EL (cell line): ENCODE measurements around the gene TIMM21.

Source experiments
- DNase-seq: peaks from one replicate; pipeline ENCODE4 v3.0.0-alpha.2; 2016

Gene TIMM21, protein sequence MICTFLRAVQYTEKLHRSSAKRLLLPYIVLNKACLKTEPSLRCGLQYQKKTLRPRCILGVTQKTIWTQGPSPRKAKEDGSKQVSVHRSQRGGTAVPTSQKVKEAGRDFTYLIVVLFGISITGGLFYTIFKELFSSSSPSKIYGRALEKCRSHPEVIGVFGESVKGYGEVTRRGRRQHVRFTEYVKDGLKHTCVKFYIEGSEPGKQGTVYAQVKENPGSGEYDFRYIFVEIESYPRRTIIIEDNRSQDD

DNA sequence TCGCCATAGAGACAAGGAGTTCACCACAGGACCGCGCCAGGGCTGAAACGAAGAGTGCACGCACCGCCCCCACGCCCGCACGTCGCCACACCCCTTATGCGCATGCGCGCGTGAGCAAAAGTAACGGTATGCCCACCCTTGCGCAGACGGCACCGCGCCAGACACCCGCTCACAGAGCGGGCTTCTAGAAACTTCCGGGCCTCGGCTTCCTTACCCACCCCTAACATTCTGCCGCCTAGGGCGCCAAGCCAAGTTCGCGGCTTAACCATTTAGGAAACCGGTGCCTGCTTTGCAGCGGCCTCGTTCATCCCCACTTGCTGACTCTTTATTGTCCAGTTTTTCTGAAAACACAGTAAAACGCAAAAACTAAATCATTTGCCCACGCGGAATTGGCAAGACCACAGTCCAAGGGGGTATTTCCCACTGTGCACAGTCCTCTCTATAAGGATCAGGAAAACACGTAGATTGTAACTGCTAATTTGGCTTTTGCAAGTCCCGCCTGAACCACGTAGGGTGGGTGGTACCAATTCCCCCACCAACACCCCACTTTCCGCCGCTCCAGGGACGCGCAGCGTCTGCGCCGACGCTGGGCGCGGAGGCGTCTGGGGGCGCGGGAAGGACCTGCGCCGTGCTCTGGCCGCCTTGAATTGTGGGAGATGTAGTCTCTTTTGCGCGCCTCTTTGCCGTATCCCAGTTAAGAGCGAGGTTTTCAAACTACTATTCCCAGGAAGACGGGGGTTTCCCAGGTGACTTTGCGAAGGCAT, at the start of gene TIMM21, which contains the start of gene FBXO15:
TSS of gene TIMM21 (plus strand) at position 745 of the 764 bp plus-strand sequence. CDS start 286 bp downstream, outside the sequence.
TSS of gene FBXO15 (minus strand) at position 56 of the 764 bp plus-strand sequence. CDS start at position 7, 49 bp downstream.
- DNase-seq, result peak; percentile 96

DNA sequence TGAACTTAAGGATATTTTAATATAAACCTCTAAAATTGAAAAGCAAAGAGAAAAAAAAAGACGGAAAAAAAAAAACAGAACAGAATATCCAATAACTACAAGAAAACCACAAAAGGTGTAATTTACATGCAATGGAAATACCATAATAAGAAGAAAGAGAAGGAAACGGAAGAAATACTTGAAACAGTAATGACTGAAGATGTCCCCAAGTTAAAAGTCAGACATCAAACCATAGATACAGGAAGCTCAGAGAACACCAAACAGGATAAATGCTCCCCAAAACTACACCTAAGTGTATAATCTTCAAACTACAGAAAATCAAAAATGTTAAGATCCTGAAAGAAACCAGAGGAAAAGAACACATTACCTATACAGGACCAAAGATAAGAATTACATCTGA, 39.9 kb upstream of the TIMM21 start:
- no peak for DNase-seq

DNA sequence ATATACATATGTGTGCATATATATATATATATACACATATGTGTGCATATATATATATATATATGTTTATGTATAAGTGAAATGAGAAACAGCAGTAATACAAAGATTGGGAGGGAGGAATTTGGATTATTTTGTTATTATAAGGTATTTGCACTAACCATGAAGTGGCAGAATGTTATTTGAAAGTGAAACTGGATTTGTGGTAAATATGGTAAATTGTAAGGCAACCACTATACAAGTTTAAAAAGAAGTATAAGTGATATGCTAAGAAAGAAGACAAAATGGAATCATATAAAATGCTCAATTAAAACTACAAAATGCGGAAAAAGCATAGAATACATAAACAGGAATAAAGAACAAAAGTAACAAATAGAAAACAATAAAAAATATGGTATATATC, 38.2 kb upstream of the TIMM21 start:
- DNase-seq, result no peak

DNA sequence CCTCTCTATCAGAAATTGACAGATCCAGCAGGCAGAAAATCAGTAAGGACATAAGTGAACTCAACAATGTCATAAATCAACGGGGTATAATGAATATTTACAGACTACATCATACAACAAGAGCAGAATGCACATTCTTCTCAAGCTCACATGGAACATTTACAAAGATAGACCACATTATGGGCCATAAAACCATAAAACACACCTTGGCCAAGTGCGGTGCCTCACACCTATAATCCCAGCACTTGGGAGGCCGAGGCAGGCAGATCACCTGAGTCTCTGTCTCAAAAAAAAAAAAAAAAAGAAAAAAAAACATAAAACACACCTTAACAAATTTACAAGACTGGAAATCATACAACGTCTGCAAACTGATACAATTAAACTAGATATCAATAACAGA, 37.3 kb upstream of the TIMM21 start:
- no peak for DNase-seq

DNA sequence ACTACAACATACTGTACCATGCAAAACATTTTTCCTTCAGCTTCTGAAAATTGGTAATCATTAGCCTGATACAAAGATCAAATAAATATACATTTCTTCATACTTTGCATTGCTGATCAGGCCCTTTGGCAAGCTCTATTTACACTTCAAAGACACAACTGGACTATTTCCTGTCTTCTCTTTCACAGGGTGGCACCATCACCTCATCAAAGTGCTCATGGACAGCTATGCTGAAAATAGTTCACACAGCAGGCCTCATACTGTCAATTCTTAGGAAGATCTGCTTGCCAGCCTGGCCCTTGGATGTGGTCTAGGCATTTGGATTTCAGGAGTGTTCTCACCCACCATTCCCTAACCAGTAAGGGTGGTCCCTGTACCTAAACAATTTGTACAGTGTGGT, 34.6 kb upstream of the TIMM21 start:
- no peak for DNase-seq

DNA sequence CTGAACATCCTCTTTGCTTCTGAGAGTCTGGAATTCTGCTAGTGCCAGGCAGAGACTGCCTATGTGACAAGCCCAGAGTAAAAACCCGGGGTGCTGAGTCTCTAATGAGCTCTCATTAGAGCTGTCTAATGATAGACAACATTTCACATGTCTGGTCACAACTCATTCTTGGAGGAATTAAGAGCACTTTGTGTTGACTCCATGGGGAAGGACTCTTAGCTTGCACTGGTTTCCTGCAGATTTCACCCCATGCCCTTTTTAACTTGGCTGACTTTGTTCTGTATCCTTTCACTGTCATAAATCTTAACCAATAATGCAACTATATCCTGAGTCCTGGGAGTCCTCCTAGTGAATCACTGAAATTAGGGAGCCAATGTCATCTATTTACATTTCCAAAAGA, 34.2 kb upstream of the TIMM21 start:
- peak; percentile 9 for DNase-seq

DNA sequence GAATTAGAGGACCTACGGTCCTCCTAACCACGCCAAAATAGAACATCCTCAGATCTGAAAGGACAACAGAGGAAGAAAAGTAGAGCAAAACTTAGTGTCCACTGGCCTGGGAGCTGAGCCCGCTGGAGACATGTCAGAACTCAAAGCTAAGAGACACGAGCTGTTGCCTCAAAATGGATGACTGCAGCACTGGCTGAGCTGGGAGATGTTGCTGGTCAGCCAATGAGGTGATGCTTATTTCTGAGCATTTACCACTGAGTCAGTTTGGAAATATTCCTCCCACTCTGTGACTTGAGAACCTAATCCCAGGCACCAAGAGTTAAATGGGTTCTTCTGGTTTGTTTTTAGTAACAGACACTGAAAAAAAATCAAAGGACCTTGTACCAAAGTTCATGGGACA, 33.3 kb upstream of the TIMM21 start:
- DNase-seq, result peak; percentile 53

DNA sequence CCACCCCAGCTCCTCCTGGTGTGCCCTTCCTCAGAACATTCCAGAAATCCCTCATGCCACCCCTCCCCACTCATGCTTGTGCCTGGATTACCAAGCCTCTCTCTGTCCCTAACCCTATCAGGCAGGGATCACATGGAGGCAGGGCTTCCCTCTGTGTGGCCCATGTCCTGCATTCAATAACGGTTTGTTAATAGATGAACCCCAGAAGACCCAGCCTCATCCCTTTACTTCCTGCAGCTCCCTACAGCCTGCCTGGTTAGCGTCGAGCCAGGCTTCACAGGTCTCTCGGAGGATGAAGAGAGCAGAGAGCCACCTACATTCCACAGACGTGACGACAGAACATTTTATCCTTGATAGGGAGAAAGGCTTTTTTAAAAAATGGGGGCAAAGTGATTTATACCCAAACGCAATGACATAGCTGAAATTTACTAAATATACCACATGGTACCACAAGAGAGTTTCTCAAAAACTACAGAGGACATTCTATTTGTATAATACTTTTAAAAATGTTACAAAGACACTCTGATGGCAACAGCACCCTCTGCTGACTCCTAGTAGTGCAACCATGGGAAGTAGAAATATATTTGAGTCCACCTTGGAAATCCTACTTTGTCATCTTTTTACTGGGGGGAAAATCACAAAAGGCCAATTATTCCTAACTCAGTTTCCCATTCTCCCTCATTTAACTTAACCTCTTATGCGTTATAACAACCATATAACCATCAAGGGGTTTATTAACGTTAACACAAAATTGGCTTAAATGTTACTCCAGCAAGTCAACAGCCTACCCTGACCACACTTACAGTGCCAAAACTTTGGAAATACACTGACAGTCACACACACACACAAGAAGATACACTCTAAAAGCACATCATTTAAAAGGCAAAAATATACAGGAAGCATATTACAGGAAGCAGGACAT, 31.4 kb upstream of the TIMM21 start:
- peak; percentile 31 for DNase-seq

DNA sequence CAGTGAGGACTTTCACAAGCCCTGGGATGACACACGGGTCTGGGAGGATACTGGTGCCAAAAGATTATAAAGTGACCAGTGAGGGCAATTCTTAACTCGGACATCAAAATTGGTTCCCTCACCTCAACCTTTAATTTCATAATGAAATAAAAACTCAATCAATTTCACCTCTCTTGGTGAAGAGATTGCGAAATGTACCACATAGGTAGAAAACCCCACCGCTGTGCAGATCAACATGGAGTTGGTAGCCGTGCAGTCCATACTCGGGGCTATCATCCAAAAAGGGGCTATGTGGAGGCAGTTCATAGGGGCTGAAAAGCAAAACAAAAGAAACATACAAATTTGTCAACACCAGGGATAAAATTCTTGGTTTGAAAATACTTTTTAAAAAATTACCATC, 25.1 kb upstream of the TIMM21 start:
- DNase-seq, result no peak

DNA sequence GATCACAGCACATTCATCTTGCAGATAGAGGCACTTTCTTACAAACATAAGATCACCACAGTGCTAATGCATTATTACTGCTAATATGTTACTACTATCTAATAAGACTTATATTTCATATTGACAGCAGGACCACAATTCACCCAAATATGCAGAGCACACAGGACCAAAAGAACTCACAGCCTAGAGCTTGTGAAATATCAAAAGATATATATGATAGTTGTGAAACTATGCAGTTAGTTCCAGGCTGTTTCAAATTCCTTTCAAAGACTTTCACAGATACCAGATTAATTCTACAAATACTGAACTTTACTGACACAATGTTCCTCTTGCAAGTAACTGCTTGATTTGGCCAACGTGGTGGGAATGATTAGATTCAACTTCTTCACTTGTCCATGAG, 23.7 kb upstream of the TIMM21 start:
- no peak for DNase-seq

DNA sequence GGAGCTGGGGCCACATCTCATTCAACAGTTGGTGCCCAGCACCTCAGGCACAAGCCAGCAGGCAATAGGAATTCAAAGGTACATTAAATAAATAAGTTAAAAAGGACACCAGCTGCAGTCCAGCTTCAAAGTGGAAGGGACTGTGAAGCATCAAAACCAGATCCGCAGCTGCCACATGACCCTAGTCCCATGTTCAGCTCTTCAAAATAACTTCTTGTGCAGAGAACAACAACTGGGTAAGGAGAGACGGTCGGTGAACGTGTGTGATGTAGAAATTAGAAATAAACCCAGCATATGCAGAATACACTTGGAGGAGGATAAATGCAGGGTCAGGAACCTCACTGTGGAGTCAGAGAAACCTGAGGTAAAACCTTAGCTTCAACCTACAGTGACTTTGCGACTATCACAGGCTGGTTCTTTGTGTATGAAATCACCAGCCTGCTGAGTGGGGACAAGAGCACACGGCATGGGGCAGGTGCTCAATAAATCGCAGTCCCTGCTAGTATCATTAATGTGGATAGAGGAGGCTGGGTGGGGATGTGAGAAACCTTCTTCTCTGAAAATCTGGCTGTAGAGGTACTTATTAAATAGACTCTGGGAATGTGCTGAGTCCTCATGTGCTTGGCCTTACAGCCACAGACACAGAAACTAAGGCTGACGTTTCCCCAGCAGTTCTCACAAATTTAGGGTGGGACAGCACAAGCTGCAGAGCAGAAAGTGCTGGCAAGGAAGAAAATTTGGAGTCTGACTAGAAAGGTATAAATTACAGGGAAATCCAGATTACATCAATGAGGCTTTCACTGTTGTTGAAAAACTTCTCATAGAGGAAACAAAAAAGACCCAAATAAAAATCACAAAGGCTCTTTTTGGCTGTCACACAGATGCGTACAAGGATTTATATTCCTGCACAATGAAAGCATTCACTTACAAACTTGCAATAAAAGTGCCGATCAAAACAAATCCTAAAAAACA, 21.4 kb upstream of the TIMM21 start:
- DNase-seq, result no peak

DNA sequence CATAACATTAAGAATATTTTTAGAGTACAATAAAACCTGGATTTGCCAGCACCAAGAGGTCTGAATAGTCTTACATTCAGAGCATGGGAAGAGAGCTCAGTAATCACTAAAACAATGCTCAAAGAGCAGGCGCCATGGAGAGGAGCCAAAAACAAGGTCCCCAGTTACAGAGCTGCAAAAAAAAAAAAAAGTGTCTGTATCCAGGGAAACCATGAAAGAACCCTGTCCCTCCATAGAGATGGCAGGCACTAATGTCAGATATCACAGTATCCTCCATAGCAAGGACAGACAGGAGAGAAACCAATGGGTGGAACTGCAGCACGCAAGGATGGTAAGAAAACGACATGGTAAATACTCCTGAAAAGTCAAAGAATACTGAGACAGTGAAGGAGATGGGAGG, 20.2 kb upstream of the TIMM21 start:
- no peak for DNase-seq

DNA sequence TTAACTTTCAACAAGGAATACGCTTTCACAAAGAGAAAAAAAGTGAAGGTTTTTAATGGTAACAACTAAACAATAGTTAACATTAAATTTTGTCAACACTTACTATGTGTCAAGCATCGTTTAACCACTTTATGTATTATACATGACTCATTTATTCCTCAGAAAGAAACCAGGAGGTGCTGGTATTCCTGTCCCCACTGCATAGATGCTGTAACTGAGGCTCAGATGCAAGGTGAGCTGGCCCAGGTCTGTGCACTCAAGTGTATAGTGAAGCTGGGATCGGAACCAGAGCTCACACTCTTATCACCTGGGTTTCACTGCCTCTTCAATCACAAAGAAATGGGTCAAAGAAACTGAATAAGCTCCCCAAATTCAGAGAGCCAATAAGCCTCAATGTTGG, 17.2 kb upstream of the TIMM21 start:
- no peak for DNase-seq

DNA sequence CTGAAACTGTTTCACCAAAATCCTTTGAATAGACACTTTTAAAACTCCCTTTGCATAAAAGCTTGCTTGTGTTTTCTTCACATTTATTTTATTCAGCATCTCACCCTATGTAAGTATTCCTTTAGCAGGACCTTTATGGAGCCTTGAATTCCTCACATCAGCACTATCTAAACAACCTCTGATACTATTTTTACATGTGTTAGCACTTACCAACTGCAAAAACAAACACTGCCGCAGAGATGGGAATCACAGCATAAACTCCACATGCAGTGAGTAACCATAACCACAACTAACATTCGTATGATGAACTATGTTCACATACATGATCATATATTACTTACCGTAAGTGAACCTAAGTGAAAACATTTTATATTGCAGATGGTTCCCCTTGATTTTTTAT, 16.1 kb upstream of the TIMM21 start:
- no peak for DNase-seq

DNA sequence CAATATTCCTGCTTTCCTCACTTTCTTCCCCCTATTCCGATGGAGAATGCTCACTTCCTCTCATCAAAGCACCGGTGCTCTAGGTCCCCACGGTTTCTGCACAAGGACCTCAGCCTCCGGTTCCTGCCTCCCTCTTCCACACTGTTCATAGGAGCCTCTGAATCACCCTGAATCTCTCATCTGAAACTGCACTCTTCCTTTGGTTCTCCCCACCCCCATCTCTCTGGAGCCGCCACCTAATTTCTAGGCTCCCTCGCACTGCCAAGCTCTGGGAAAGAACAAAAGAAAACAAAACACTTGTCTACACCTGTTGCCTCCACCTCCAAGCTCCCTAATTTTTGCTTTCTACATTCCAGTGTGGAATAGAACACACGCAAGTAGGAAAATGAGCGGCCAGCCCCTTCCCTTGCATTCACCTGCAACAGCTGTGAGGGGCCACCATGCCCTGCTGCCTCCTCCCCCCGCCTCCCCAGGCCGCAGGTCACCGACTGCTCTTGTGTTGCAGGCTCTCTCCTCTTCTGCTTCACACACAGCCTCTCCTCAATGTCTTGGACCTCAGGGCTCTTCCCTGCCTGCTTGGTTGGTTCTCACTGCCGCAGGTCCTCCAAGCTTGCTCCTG, 10.3 kb upstream of the TIMM21 start:
- DNase-seq, result no peak

DNA sequence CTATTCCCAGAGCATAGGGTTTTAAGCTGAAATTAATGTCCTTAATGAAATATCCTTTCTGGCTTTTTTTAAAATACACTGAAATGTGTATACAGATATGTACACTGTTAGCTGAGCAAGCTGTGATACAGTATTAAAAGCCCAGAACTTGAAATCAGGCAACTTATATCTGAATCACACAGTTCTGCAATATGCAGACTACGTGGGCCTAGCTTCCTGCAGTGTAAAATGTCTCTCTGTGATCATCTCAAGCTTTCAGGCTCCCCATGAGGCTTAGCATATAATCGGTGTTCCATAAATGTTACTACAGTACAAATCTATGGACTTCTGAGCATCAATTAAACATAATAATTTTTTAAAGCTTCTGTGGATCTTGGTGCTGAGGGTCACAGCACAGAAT, 8.9 kb upstream of the TIMM21 start:
- no peak for DNase-seq

DNA sequence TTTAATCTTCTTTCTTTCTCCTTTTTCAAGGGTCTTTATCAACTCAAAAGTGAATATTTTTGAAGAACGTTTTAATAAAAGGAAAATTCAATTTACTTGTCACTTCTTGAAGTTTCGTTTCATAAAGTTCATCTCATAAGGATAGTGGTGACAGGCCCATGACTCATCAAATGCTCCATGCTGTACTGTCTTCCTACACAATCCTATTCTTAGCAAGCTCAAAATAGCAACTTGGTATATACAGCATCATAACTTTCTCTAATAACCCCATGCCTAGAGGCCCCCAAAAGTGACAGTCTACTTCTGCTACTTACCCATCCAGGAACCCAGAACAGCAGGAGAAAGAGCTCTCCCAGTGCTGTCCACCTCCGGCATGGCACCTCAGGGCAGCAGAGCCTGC, 8.4 kb upstream of the TIMM21 start:
- DNase-seq, result peak; percentile 59

DNA sequence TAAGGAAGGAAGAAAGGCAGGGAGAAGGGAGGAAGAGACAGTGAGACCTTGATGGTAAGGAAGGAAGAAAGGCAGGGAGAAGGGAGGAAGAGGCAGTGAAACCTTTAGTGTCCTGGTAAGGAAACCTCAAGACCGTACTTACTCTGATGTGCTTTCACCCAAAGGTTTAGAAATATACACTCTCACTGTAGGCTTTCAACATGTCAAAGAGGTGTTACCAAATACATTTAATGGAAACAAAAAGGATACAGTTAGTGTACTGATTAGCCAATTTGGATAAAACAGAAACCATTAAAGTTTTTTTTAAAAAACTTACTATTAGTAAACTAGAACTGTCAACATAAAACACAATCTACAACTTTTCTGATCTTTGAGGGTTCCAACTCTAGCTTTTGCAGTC, 7.7 kb upstream of the TIMM21 start:
- no peak for DNase-seq

DNA sequence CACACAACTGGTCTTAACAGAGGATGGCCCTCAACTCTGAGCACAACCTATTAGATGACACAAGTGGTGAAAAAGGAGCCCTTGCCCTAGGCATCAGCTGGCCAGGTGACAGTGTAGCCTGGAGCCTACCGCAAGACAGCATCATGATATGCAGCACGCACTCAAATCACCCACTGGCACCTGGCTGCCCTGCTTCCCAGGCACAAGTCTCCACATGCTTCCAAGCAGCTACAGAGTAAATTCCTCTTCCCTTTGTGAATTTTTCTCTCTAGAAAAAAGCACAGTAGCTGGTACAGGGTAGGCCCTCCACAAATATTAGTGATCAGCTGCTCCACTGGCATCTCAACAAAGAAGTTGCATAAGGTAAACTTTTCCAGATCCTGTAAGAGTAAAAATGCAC, 6.7 kb upstream of the TIMM21 start:
- no peak for DNase-seq

DNA sequence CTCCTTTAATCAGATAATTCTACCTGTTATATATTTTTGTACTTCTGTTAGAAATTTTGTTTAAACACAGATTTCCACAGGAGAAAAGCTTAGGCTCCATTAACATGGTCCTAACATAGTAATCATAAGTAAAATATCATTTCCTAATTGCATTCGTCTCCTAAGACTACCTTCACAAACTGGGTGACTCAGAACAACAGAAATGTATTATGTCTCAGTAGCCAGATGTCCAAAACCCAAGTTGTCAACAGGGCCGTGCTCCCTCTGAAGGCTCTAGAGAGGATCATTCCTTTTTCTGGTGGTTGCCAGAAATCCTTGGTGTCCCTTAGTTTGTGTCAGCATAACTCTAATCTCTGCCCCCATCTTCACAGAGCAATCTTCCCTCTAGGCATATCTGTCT, 6.1 kb upstream of the TIMM21 start:
- no peak for DNase-seq

DNA sequence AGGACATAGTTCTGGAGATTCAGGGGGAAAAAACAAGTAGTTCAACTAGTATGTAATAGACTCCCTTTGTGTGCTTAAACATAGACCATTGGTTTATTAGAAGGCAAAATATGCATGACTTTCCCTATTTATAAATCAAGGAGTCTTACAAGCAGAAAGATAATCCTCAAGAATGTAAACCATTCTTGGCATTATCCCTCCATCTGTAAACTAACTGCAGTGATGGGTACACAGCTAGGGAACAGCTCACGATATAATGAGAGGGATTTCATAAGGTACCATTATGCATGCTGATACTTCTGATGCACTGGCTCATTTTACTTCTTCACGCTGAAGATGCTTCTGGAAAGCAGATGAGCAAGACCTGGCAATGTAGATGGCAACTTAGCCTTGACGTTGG, 1.6 kb upstream of the TIMM21 start:
- DNase-seq, result peak; percentile 35

DNA sequence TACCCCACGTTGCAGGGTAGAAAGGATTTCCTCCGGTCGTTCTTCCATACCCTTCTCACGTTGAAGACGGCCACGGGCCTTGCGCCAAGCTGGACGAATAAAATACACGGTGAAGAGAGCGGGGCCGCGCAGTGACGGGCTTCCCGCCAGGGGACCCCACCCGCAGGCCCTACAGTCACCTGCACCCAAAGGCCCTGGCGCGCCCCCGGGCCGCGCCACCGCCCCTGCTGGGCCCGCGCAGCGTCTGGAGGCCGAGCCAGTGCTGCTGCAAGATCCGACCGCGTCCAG, 888 bp upstream of the TIMM21 start:
- no peak for DNase-seq
